Measurements from ENCODE around the gene PLK3. TPM values are rescaled to one million over a fixed set of nuclear protein-coding genes. Genes with fewer than 3 reads are reported as not detected.
A peak's percentile ranks its signal among the peaks of the same experiment; 100 is the strongest.

Gene PLK3
- total and polyA plus RNA-seq, 9 of the 15 experiments (the other 6 are each of a cell fraction or from before 2014, with no cell fraction given) = 0.52 to 22.7 (median 11.0) TPM

- TF ChIP-seq, protein P1, sequence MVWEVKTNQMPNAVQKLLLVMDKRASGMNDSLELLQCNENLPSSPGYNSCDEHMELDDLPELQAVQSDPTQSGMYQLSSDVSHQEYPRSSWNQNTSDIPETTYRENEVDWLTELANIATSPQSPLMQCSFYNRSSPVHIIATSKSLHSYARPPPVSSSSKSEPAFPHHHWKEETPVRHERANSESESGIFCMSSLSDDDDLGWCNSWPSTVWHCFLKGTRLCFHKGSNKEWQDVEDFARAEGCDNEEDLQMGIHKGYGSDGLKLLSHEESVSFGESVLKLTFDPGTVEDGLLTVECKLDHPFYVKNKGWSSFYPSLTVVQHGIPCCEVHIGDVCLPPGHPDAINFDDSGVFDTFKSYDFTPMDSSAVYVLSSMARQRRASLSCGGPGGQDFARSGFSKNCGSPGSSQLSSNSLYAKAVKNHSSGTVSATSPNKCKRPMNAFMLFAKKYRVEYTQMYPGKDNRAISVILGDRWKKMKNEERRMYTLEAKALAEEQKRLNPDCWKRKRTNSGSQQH (CRISPR knock-in tag; IDR thresholded peaks at IDR 0.05) = peak; percentile 94
- TF ChIP-seq NONO (IDR thresholded peaks at IDR 0.05; ENCODE audit: low read depth in 2 of 2, low read length in 1 of 2) (peak; percentile 87 to 93), ZBTB9 (CRISPR knock-in tag; IDR thresholded peaks at IDR 0.05) (peak; percentile 58; the same call in 1 of the 2 replicates), HES1 (IDR thresholded peaks at IDR 0.05; ENCODE audit: low read depth) (no peak; the same call in 1 of the 2 replicates), RBM25 (IDR thresholded peaks at IDR 0.05; ENCODE audit: low read depth, low read length, severe bottlenecking) (no peak), ZNF133 (CRISPR knock-in tag; IDR thresholded peaks at IDR 0.05) (no peak), FOXJ2 (tag; IDR thresholded peaks at IDR 0.05) (peak; percentile 78; the same call in 1 of the 2 replicates), BRCA1 (IDR thresholded peaks at IDR 0.05) (no peak), BRCA1 (CRISPR knock-in tag; IDR thresholded peaks at IDR 0.05) (no peak), E2F3 (CRISPR knock-in tag; IDR thresholded peaks at IDR 0.05) (0 out of 2 replicates have a peak, but pooled peaks have one; percentile 78), JUNB (CRISPR knock-in tag; conservative IDR thresholded peaks at IDR 0.05) (no peak), HSF4 (CRISPR knock-in tag; IDR thresholded peaks at IDR 0.05; ENCODE audit: borderline replicate concordance) (0 out of 2 replicates have a peak, but pooled peaks have one; percentile 4), SNIP1 (IDR thresholded peaks at IDR 0.05; ENCODE audit: low read depth) (peak; percentile 29; the same call in 1 of the 2 replicates), MAFK (IDR thresholded peaks at IDR 0.05; ENCODE audit: low read length) (no peak), GATAD2A (IDR thresholded peaks at IDR 0.05) (peak; percentile 91), U2AF1 (optimal IDR thresholded peaks at IDR 0.05; ENCODE audit: low read depth, low read length) (peak; percentile 96)
- TF ChIP-seq, protein P2, sequence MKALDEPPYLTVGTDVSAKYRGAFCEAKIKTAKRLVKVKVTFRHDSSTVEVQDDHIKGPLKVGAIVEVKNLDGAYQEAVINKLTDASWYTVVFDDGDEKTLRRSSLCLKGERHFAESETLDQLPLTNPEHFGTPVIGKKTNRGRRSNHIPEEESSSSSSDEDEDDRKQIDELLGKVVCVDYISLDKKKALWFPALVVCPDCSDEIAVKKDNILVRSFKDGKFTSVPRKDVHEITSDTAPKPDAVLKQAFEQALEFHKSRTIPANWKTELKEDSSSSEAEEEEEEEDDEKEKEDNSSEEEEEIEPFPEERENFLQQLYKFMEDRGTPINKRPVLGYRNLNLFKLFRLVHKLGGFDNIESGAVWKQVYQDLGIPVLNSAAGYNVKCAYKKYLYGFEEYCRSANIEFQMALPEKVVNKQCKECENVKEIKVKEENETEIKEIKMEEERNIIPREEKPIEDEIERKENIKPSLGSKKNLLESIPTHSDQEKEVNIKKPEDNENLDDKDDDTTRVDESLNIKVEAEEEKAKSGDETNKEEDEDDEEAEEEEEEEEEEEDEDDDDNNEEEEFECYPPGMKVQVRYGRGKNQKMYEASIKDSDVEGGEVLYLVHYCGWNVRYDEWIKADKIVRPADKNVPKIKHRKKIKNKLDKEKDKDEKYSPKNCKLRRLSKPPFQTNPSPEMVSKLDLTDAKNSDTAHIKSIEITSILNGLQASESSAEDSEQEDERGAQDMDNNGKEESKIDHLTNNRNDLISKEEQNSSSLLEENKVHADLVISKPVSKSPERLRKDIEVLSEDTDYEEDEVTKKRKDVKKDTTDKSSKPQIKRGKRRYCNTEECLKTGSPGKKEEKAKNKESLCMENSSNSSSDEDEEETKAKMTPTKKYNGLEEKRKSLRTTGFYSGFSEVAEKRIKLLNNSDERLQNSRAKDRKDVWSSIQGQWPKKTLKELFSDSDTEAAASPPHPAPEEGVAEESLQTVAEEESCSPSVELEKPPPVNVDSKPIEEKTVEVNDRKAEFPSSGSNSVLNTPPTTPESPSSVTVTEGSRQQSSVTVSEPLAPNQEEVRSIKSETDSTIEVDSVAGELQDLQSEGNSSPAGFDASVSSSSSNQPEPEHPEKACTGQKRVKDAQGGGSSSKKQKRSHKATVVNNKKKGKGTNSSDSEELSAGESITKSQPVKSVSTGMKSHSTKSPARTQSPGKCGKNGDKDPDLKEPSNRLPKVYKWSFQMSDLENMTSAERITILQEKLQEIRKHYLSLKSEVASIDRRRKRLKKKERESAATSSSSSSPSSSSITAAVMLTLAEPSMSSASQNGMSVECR (CRISPR knock-in tag; IDR thresholded peaks at IDR 0.05) = peak; percentile 97
- TF ChIP-seq, protein P3, sequence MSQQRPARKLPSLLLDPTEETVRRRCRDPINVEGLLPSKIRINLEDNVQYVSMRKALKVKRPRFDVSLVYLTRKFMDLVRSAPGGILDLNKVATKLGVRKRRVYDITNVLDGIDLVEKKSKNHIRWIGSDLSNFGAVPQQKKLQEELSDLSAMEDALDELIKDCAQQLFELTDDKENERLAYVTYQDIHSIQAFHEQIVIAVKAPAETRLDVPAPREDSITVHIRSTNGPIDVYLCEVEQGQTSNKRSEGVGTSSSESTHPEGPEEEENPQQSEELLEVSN (IDR thresholded peaks at IDR 0.05; ENCODE audit: borderline replicate concordance in 1 of 2, extremely low read depth in 1 of 2, insufficient read depth in 1 of 2, insufficient read length in 1 of 2, low read depth in 1 of 2, low read length in 1 of 2, poor library complexity in 1 of 2, severe bottlenecking in 1 of 2) = peak; percentile 54 to 78
Measured at GRCh38 chr1:44775078-44775929, 24.9 kb upstream of the PLK3 start, which contains the start of gene RPS8 (continued).
